Activated CD8-positive, alpha-beta memory T cell treated with anti-CD3 and anti-CD28 coated beads, Interleukin-2, amount 10 ng/mL, durations not matched to agents 7 days and 5 days (primary cell): Measurements from ENCODE around the gene HP. TPM values are rescaled to one million over a fixed set of nuclear protein-coding genes. Genes with fewer than 3 reads are reported as not detected.

Source experiments
- ATAC-seq: fragments of 150-1000 bp; cut with Tn5 transposase; one replicate; pipeline ENCODE4 v1.10.0; 2021; ENCODE audit warnings: moderate library complexity
- CTCF ChIA-PET: fragments of 350-600 bp; sonication (Branson Sonifier 250); formaldehyde crosslinking; loops from one replicate; lab custom pipeline; 2021; ENCODE audit warnings: antibody characterized with exemption; lab: Charles Lee
- DNase-seq: peaks from one replicate; pipeline ENCODE4 v3.0.0-alpha.2; 2020
- H3K27ac Mint-ChIP-seq: one replicate; pipeline ENCODE4 v1.8.0; 2021; ENCODE audit warnings: mild to moderate bottlenecking, mixed read lengths
- H3K27me3 Mint-ChIP-seq: one replicate; pipeline ENCODE4 v1.8.0; 2021; ENCODE audit warnings: mixed read lengths
- H3K36me3 Mint-ChIP-seq: one replicate; pipeline ENCODE4 v1.8.0; 2021; ENCODE audit warnings: mild to moderate bottlenecking, mixed read lengths
- H3K4me1 Mint-ChIP-seq: one replicate; pipeline ENCODE4 v1.8.0; 2021; ENCODE audit warnings: mixed read lengths
- H3K4me3 Mint-ChIP-seq: one replicate; pipeline ENCODE4 v1.8.0; 2021; ENCODE audit warnings: mild to moderate bottlenecking, moderate library complexity, mixed read lengths
- H3K9me3 Mint-ChIP-seq: one replicate; pipeline ENCODE4 v1.8.0; 2022; ENCODE audit warnings: low read depth, mixed read lengths
- total RNA-seq, 2 experiments: library from RNA; stranded (reverse); gene quantifications; one replicate each; pipeline ENCODE4 v1.2.3, GENCODE V29; 2021

HP gene
- total RNA-seq, 2 experiments from 2014 or later, result not detected

DNA sequence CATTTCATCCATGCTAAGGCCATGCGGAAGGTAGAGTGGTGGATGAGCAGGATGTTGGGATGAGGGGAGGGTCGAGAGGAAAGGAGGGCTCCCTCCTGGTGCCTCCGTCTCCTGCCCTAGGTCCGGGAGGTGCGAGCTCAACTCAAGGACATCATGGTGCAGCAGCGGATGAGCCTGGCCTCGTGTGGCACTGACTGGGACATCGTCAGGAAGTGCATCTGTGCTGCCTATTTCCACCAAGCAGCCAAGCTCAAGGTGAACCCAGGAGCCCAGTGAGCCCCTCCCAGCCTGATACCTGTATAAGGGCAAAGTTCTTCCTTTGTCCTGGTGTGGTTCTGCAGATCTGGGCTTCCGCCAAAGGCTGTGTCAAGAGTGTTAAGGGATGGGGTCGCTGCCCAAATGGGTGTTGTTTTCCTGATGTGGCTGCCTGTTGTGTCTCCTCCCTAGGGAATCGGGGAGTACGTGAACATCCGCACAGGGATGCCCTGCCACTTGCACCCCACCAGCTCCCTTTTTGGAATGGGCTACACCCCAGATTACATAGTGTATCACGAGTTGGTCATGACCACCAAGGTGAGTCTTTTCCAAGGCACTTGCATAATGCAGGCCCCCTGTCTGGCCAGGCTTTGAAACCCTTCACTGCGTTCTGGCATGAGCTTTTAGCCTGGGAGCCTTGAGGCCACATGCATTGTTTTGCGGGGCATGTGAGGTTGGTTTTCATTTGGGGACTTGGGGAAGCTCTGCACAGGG lies 54.2 kb downstream of the HP start:
- Mint-ChIP-seq H3K4me3 (no peak overlapping the region), H3K9me3 (no peaks in the 10 kb centered on the region), H3K27me3 (no peaks in the 10 kb centered on the region), H3K36me3 (peaks cover 62% of the 10 kb centered on the region), H3K27ac (no peak overlapping the region), H3K4me1 (no peaks in the 10 kb centered on the region)
- ATAC-seq, result no peak
- no peak for DNase-seq
- CTCF ChIA-PET, result no interaction called here

GRCh38 chr16:72109300-72109699 lies 55.0 kb downstream of the HP start:
- Mint-ChIP-seq H3K36me3 (peaks cover 56% of the 10 kb centered on the region), H3K9me3 (no peaks in the 10 kb centered on the region), H3K27me3 (no peaks in the 10 kb centered on the region), H3K4me1 (no peaks in the 10 kb centered on the region), H3K4me3 (no peak overlapping the region), H3K27ac (no peak overlapping the region)
- no peak for ATAC-seq
- DNase-seq, result no peak
- CTCF ChIA-PET, result no interaction called here

GRCh38 chr16:72109966-72110530 lies 55.7 kb downstream of the HP start:
- no peak for ATAC-seq
- no peaks in the 10 kb centered on the region for H3K4me1 Mint-ChIP-seq
- H3K4me3 Mint-ChIP-seq, result no peak overlapping the region
- CTCF ChIA-PET, result no interaction called here
- H3K27me3 Mint-ChIP-seq, result no peaks in the 10 kb centered on the region
- no peak for DNase-seq
- no peak overlapping the region for H3K27ac Mint-ChIP-seq
- peaks cover 54% of the 10 kb centered on the region for H3K36me3 Mint-ChIP-seq
- H3K9me3 Mint-ChIP-seq, result no peaks in the 10 kb centered on the region

Other genes starting within 250 kb of the HP start
- gene AP1G1, start 245.7 kb upstream of the HP start, total RNA-seq, result 10 to 100 TPM; 87.2 to 88.6 TPM
- gene ATXN1L, start 208.5 kb upstream of the HP start, total RNA-seq, result 10 to 100 TPM; 23.7 to 24.1 TPM
- gene ZNF821, start 170.3 kb upstream of the HP start, total RNA-seq, result 10 to 100 TPM in 1 of 2 experiments, 1 to 10 TPM in 1; 9.0 to 10.7 TPM
- gene IST1, start 159.0 kb upstream of the HP start, total RNA-seq, result 100 to 1,000 TPM; 206 to 209 TPM
- under 1 TPM; 0.28 to 0.29 TPM for gene PKD1L3, start 54.1 kb upstream of the HP start, total RNA-seq
- 10 to 100 TPM; 13.6 to 14.5 TPM for gene DHODH, start 45.8 kb upstream of the HP start, total RNA-seq
- gene HPR, start 8.7 kb downstream of the HP start, total RNA-seq, result not detected
- gene TXNL4B, start 39.1 kb downstream of the HP start, total RNA-seq, result 10 to 100 TPM; 14.0 to 16.4 TPM
- 10 to 100 TPM; 78.1 to 85.7 TPM for gene DHX38, start 39.3 kb downstream of the HP start, total RNA-seq
- 1 to 10 TPM; 2.1 to 6.3 TPM for gene PMFBP1, start 117.7 kb downstream of the HP start, total RNA-seq